OCI-M1 (cell line): ENCODE data around the gene FLRT2.

Experiments used
- DNase-seq: peaks from one replicate; lab custom pipeline; 2025; lab: John Stamatoyannopoulos, UW

The FLRT2 gene

DNA sequence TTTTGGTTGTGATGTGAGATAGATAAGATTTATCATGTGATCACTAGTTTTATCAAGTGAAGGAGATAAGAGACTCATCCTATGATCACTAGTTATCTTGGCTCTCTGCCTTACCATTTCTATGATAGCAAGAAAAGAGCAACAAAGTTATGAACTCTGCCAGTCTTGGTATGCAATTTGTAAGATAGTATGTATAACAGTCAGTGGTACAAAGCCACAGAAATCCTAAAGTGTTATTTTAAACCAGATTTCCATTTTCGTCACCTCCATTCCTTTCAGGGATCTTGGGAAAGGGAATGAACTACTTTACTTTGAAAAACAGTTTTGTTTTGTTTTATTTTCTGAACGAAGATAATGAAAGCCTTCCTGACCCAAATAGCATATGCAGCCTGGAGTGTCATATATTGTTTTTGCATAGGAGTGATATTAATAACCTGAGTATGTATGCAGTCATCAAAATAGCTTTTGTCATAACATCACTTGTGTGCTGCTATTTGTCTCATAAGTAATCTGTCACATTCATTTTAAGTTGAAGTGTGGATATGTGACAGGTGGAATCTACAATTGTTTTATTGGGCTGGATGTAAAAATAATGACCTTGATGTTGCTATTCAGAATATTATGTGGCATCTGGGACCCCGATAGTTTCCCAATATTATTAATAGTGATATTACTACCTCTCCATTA lies 35.0 kb downstream of the FLRT2 start:
- DNase-seq, result no peak

DNA sequence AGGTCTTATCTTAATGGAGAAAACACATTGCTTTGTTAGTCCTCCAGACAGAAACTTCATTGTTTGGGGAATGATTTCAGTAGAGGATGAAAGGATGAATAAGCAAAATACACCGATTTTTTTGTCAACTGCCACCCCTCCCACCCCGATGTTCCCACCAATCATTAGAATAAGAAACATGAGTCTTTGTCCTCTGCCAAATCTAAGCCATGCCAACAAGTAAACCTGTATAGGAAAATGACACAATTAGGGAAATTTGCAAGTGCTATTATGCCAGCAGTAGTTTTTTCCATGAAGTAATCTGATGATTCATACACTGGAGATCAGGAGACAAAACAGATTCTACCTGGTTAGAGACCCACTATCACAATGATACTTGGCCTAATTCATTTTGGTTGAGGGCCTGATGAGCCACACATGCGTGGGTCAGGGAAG lies 35.9 kb downstream of the FLRT2 start:
- DNase-seq, result no peak

DNA sequence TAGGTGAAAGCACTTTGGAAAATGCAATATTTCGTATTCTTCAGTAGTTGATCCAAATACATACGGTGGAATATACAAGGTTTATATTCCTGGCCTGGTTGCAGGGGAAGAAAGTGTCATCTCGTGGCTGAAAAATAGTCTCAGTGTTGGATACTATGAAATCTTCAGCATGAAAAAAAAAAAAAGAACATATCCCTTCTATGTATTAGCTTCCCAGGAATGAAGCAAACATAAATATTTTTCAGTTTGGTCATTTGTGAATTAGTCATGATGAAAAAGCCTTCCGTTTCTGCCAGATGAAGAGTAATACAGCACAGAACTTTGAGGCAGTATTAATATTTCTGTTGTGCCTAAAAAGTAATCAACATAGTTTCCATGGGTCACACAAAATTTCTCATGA lies 36.7 kb downstream of the FLRT2 start:
- no peak for DNase-seq

DNA sequence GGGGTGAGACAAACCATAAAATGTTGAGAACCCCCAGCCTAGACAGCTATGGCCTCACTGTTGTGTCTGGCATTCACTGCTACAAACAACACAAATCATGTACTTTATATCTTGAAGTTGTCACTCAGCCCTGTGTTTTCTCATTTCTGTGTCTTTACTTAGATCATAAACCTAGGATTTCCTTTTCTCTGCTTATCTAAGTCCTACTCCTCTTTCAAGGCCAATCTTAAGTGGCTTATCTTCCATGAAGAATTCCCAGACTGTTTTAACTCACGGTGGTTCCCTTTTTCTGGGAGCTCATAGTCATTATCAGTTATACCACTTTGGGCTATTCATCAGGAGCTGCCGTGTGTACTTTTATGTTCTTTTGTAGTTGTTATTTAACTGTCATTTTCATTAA lies 42.1 kb downstream of the FLRT2 start:
- peak; percentile 47 for DNase-seq

DNA sequence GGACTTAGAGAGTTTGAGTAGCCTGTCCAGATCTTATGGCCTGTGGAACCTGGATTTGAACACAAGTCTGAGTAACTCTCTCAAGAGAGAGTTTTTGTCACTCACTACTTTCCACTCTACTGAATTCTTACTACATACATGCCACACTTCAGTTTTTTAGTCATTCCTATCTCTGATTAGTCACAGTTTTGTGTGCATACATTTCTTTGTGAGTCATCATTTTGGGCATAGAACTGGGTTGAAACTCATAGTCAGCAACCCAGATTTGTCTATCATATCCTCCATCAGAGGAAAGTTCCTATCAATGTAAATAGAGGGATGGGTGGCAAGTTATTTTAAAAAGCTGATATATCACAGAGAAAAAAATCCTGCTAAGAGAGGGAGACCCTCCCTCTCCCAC lies 42.9 kb downstream of the FLRT2 start:
- peak; percentile 26 for DNase-seq

DNA sequence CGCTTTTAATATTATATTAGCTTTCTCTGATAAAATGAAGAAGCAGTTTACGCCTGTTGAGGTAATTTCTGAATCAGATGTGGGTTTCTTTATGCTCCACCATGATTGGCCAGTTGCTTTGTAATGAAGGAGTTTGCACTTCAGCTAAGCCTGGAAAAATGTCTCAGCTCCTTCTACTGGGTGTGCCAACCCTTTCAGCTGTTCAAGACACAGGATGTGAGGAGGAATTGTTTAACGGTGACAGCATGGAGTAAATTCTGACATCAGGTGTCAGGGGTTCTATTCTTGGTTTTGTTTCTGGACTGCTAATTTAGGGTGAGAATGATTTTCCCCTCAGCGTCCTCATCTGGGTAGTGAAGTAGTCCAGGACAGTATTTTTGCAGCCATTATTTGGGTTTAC lies 43.5 kb downstream of the FLRT2 start:
- no peak for DNase-seq

DNA sequence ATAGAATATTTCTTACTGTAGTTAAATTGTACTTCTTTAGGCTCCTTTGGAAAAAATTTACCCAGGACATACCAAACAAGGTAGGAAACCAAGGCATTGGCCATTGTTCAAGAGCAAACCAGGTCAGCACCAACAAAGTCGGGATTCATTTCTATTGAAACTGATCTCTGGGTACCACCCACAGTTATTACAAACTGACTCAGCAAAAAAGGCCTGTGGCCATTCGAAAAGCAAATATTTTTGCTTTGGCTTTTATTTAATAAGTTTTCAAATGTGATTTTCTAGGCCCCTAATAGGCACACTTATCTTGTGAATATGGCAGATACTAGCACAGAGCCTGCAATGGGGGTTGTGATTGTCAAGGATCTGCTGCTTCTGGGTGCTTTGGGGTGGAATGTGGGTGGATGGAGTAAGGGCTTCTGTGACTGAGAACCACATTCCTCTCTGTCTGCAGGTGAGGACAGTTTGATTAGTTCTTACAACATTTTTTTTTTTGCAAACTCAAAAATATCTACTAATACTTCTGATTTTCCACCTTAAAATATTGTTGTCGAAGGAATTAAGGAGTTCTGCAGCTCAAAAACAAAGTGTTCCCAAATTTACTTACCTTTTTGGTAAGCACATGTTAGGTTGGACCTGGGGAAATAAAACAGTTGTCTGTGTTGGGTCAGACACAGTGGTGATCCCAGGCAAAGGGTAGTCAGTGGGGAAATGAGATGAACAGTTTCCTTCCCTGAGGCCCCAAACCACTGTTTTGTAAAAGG lies 45.1 kb downstream of the FLRT2 start:
- DNase-seq, result no peak

DNA sequence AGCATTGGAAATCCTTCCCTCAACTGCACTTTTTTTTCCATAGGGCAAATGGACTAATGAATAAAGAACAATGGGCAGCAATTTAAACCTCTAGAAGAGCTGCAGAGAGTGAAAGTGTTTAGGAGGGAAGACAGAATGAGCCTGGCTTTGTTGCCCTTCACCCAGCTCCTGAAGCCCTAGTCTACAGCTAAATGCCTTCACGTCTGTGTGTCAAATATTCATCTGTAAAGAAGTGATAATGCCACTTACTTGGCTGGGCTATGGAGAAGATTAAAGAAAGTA lies 45.6 kb downstream of the FLRT2 start:
- DNase-seq, result no peak

DNA sequence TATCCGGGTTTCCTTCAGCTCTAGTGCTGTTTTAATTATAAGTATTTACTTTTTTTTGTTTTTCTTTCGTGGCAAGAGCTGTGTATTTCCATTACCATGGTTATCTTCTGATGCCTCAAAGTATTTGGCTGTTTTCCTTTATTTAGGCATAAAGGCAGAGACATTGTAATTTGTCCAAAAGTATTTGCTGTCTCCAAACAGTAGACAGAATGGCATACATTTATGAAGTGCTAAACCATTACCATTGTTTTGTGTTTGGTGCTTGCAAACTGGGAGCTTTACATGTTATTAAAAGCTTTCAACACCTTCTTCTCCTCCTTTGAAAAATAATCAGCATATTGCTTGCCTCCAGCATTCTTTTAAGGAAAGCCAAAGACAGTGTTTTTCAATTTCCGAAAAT lies 46.3 kb downstream of the FLRT2 start:
- no peak for DNase-seq

DNA sequence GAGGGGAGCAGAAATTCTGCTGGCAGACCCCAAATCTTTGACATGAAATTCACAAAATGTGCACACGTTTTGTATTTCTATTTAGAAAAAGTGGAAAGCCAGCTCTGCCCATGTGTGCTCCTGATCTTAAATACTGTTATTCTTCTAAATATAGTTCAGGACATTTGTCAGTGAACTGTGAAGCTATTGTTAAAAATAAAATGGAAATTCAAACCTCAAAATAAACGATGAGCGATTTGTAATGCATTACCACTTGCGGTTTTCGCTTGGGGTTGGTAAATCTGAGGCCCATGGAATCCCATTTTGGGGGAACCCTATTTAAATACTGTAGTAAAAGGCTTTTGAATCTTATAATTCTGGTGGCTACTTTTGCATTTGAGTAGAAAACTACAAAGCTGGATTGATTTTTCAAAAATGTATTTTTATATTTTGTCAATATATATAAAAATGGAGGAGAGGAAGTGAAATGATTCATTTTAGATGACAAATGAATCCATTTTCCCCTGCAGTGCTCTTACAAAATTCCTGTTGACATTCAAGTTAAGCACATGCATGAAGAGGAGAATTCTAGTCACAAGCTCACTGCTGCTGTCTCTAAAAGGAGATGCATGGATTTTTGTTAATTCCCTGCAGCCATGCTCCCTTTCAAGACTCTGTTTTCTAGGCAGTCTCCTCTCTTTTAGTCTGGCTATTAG lies 47.1 kb downstream of the FLRT2 start:
- no peak for DNase-seq

DNA sequence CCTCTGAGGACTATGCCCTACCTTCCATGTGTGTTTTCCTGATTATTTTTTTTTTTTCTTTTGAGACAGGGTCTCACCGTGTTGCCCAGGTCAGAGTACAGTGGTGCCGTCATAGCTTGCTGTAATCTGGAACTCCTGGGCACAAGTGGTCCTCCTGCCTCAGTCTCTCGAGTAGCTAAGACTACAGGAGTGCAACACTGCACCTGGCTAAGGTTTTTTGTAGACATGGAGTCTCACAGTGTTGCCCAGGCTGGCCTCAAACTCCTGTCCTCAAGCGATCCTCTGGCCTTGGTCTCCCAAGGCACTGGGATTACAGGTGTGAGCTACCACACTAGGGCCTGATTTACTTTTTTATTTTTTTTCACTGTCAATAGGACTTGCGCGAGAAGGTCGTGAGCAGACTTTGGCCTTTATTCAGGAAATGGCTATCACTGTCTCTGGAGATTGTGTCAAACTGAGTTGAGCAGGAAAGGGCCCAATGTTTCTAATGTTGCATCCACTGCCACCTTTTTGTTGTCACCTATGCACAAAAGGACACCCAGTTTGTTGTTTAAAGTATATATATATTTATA lies 47.7 kb downstream of the FLRT2 start:
- no peak for DNase-seq

DNA sequence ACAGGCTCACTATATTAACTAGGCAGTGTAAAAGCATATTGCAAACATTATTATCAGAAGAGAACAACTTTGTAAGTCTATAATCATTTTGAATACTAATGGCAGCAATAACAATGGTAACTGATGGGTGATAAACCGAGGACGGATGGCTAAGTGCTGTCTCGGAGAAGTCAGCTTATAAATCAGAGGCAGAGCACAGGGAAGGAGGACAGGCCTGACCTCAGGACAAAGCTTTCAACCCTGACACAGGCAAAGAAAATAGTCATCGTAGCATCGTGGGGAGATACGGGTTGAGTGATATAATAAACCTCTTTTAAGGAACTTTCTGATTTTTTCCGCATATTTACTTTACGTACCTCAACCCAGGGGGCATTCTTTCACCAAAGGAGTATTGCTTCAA lies 48.4 kb downstream of the FLRT2 start:
- no peak for DNase-seq

DNA sequence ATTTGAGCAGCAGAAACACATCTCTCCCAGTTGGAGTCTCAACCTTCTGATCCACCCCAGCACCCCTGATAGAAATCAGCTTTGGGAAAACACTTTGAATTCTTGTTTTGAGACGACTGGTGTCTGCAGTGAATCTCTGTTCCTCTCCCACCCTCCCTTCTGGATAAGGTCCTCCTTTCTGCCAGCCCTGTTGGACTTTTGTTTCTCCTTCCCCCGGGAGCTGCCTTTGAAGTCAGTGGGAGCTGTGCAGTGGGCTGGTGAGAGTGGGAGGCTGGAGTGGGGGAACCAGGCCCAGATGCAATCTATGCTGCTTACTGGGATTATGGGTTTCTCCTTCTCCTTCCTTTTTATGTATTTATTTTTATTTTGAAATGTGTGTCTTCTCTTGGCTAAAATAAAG lies 49.0 kb downstream of the FLRT2 start:
- no peak for DNase-seq

DNA sequence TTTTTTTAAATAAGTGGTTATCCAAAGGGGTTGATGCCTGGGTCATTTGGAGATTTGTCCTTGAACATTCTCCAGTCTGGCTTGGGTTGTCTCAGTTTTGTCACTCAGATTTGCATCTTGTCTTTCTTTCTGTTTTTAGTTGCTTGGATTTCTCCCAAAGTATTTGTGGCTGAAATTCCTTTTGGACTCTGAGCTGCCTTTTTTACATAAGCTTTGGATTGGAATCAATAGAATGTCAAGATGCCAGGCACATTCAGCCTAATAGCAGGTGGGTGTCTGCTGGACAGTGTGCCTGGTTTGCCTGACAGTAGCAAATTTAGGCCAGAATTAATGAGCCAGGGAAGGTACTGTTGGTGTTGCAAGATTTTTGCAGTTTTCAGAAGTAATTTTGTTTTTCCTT lies 50.0 kb downstream of the FLRT2 start:
- no peak for DNase-seq

DNA sequence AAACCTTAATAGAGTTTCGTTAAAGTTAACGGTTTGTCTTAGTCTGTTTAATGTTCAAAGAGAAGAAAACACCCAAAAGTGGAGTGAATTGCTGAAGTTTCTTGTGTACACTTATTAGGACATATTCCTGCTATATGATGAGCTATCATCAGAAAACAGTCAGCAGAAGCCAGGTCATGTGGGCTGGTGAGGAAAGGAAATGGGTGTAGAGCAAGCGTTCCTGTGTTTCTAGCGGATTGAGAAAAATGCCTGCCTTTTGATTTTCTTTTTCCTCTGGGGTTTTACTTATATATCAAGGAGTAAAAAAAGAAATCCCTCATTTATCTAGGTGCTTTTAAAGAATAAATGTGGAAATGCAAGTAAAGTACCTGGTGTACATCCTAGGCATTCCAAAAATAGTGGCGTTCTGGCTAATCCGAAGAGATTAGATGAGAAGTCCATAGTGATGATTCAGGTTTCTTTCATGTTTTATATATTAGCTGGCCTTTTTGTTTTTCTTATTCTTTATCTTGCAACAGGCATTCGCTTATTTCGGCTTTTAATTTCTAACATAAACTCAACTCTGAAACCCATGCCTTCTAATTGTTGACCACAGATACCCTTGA lies 50.7 kb downstream of the FLRT2 start:
- DNase-seq, result no peak

DNA sequence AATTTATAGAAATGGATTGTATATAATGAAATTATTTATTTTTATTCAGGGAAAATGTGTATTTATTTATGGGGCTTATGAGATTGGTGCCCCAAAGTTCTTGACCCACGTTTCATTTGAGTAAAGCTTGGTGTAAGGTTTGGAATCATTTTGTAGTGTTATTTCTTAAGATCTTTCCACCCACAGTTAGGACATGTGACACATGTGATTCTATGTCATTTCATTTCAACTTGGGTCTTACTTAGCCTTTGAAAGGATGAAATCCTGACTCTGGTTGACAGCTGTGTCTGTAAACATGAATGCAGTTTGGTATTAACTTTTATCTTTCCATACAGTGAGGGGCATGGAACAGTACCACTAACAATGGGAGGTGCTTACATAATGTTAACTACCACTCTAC lies 51.7 kb downstream of the FLRT2 start:
- no peak for DNase-seq

DNA sequence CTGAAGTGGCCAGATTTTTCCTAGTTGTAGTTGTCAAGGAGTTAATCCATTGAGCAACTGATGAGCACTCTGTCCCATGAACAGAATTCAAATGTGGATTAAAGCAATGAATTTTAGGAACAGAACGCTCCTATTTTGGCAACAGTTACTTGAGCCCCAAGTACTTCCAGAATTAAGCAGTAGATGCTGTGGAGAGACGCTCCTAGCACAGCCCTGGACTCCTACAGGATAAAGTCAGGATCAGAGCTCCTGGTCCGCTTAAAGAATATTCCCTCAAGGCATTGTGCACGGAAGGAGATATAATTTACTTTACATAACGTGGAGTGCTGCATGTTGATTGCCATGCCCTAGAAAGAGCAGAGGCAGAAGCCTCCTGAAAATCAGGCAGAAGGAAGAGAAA lies 53.4 kb downstream of the FLRT2 start:
- DNase-seq, result no peak

DNA sequence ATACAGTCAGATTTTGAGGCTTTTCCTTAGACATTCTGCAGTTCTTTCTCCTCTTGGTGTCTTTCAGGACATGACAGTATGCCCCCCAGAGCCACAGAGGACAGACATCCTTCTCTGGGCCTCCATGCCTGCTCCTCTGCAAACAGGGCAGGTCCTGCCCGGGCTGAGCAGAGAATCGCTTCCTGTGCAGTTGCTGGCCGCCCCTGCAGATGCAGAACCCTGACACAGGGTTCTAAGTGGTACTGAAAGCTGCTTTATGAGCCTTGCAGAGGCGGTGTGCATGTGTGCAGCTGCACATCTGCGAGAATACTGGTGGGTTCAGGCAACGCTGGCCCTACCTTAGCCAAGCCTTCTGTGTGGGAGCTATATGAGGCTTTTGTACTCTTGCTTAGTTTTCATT lies 54.5 kb downstream of the FLRT2 start:
- DNase-seq, result no peak

DNA sequence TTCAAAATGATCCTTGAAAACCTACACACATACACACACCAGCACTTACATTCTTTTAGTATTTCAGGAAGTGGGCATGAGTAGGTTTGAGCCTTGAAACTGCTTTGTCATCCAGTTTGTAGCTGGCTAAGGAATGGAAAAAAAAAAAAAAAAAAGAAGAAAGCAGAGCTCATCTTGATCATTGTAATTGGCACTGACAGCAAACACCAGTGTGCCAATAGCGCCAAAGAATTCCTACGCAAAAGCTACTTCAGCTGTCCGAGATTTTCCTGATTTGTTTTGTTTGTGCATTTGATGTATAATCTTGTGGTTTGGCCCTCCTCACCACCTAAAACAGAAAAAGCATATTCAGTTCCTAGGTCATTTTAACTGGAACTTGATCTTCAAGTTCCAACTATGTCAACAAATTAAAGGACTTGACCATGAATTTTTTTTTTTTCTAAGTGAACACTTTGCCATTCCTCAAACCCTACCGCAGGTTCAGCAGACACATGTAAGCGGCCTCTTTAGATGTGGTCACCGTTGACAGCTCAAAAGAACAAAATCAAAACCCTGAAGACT lies 57.3 kb downstream of the FLRT2 start:
- DNase-seq, result peak; percentile 75

DNA sequence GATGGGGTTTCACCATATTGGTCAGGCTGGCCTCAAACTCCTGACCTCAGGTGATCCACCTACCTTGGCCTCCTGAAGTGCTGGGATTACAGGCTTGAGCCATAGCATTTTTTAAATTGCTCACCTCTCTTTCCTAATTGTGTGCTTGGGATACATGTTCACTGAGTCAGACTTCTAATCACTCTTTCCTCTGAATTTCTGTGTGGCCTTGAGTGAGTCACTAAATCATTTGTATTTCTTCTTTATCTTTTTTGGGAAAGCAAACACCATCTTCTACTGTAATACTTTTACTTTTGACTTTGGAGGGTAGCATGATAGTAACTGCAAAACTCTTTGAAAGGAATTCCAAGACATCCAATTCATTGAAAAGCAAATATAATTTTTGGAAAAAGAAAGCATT lies 60.8 kb downstream of the FLRT2 start:
- DNase-seq, result no peak

DNA sequence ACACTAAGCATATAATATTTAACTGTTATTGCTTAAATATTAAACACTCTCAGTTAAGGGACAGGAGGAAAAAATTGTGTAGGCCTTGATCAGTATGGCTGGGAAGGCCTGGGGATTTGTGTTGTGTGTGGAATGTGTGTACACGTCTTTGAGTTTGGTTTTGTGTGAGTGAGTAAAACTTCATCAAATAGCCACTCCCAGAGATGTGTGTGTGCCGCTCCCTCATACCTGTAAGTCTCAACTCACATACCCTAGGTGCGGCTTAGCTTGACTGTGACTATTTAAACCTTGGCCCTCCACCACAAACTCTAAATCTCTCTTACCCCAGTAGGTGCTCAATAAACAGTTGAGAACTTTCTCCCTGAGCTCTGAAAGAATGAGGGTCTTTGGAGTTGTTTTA lies 64.3 kb downstream of the FLRT2 start:
- no peak for DNase-seq

DNA sequence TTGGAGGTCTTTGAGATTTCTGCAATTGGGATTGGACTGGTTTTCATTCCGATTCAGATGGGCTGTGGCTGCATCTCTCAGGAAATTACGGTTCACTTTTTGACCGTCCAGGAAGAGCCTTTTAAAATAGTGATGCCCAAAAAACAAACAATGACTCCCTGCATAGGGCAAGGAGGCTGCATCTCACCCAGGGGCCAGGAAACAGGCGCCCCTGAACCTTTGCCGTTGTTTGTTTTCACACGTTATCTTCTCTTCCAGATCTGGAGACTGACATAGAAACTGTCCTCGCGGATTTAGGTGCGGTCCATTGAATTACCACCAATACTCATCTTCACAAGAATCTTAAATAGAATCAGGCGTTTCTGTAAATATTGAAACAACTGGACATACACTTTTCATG lies 66.0 kb downstream of the FLRT2 start:
- DNase-seq, result no peak
